SU-DHL-6 (cell line): ENCODE data around the gene STK4.

Experiments used
- H2AFZ ChIP-seq: fragments of 200-600 bp; sonication (generic); 2 replicates; pipeline ENCODE4 v1.6.1; 2014; ENCODE audit warnings: low read depth, mild to moderate bottlenecking, moderate library complexity, mixed read lengths, antibody characterized with exemption, low read length; ENCODE audit not compliant: severe bottlenecking
- H3F3A ChIP-seq: fragments of 200-600 bp; shearing (Covaris generic); 2 replicates; pipeline ENCODE4 v1.6.0; 2016; ENCODE audit warnings: antibody characterized with exemption, mild to moderate bottlenecking; ENCODE audit not compliant: insufficient read depth
- H3K27ac ChIP-seq: fragments of 200-600 bp; sonication (generic); 2 replicates; pipeline ENCODE4 v1.5.1; 2016; ENCODE audit warnings: low read depth, mild to moderate bottlenecking, low read length, moderate library complexity, mixed read lengths
- H3K27me3 ChIP-seq: fragments of 200-600 bp; sonication (generic), shearing (Covaris generic); 2 replicates; pipeline ENCODE4 v1.6.0; 2014; ENCODE audit warnings: mild to moderate bottlenecking, low read length
- H3K36me3 ChIP-seq: fragments of 200-600 bp; sonication (generic); 2 replicates; pipeline ENCODE4 v1.6.1; 2014; ENCODE audit warnings: mild to moderate bottlenecking, low read length, mixed read lengths
- H3K4me2 ChIP-seq: fragments of 300-600, 200-600 bp; shearing (Covaris generic), sonication (generic); 2 replicates; pipeline ENCODE4 v1.6.0; 2014; ENCODE audit warnings: low read length, low read depth, mild to moderate bottlenecking; ENCODE audit not compliant: poor library complexity, severe bottlenecking
- H3K4me3 ChIP-seq: fragments of 200-600 bp; sonication (generic); 2 replicates; pipeline ENCODE4 v1.5.1; 2014; ENCODE audit warnings: antibody characterized with exemption, low read length, mild to moderate bottlenecking, mixed read lengths; ENCODE audit not compliant: insufficient read depth, poor library complexity, severe bottlenecking
- H3K79me2 ChIP-seq: fragments of 200-600 bp; sonication (generic); 2 replicates; pipeline ENCODE4 v1.6.1; 2014; ENCODE audit warnings: mild to moderate bottlenecking, low read length, moderate library complexity; ENCODE audit not compliant: insufficient read depth
- H3K9ac ChIP-seq: fragments of 200-600 bp; sonication (generic); 2 replicates; pipeline ENCODE4 v1.7.0; 2014; ENCODE audit warnings: mild to moderate bottlenecking, low read length
- H3K9me2 ChIP-seq: fragments of 200-600 bp; sonication (generic); replicated peaks from 2 replicates; pipeline ENCODE4 v1.6.1; 2014; ENCODE audit warnings: low read length; ENCODE audit not compliant: insufficient read depth
- H3K9me3 ChIP-seq: fragments of 200-600 bp; sonication (generic); 2 replicates; pipeline ENCODE4 v1.6.1; 2014; ENCODE audit warnings: low read length, mixed read lengths; ENCODE audit not compliant: insufficient read depth
- H4K20me1 ChIP-seq: fragments of 200-600 bp; sonication (generic); 2 replicates; pipeline ENCODE4 v1.6.1; 2014; ENCODE audit warnings: low read depth, mild to moderate bottlenecking, antibody characterized with exemption, low read length, moderate library complexity, mixed read lengths
- CTCF ChIP-seq: fragments of 200-600 bp; sonication (generic); IDR thresholded peaks from one replicate; pipeline ENCODE4 v1.5.1; 2017; ENCODE audit warnings: antibody characterized with exemption, mild to moderate bottlenecking, low read length, moderate library complexity; ENCODE audit not compliant: insufficient read depth, poor library complexity, severe bottlenecking
- EZH2phosphoT487 ChIP-seq: fragments of 200-600 bp; sonication (generic), shearing (Covaris generic); conservative IDR thresholded peaks from 2 replicates; pipeline ENCODE4 v1.6.1; 2018; ENCODE audit warnings: mild to moderate bottlenecking, antibody characterized with exemption, low read length, moderate library complexity, mixed read lengths

STK4 gene

GRCh38 chr20:44954211-44954610 lies 12.1 kb upstream of the STK4 start:
- Histone ChIP-seq H3K4me3 (no peak overlapping the region), H3K79me2 (peaks cover 31% of the 10 kb centered on the region), H3K9ac (no peak overlapping the region), H3K9me2 (no peaks in the 10 kb centered on the region), H3K27me3 (no peaks in the 10 kb centered on the region), H3K36me3 (peaks cover 37% of the 10 kb centered on the region), H2AFZ (no peak overlapping the region), H3K9me3 (no peaks in the 10 kb centered on the region), H3K4me2 (no peak overlapping the region), H3K27ac (no peak overlapping the region), H4K20me1 (no peaks in the 10 kb centered on the region; the same call in 1 of the 2 replicates), H3F3A (no peaks in the 10 kb centered on the region)
- TF ChIP-seq EZH2phosphoT487 (no peak), CTCF (no peak)

DNA sequence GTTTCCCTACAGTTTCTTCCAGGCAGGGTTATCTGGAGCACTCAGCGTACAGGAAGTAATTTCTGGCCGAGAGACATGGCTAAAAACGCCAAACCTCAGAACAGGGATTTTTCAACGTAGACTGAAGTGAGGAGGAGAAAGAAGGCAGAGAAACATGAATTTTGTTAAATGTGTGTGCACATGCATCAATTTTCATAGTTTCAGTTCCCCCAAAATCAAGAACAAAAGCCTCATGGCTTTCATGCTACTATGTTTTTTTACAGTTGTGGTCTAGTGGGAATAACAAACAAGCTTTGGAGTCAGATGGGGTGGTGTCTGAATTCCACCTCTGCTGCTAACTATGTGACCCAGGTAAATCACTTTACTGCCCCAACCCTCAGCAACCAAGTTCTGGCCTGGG lies 11.0 kb upstream of the STK4 start:
- H3K27ac ChIP-seq = peak overlapping the region; percentile 8; the same call in 1 of the 2 replicates

GRCh38 chr20:44956410-44956809 lies 9.9 kb upstream of the STK4 start:
- no peak overlapping the region for H3K9ac ChIP-seq
- H3K36me3 ChIP-seq = peaks cover 28% of the 10 kb centered on the region
- no peak overlapping the region for H3K27ac ChIP-seq

More for the DNA sequence above, 11.0 kb upstream of the STK4 start:
- no peak overlapping the region for H3K4me3 ChIP-seq
- H4K20me1 ChIP-seq = no peaks in the 10 kb centered on the region; the same call in 1 of the 2 replicates
- peaks cover 30% of the 10 kb centered on the region for H3K36me3 ChIP-seq
- H3K4me2 ChIP-seq = no peak overlapping the region
- H3K79me2 ChIP-seq = peaks cover 40% of the 10 kb centered on the region
- no peaks in the 10 kb centered on the region for H3K9me3 ChIP-seq
- no peak overlapping the region for H3K9ac ChIP-seq
- H2AFZ ChIP-seq = no peak overlapping the region
- no peaks in the 10 kb centered on the region for H3F3A ChIP-seq
- no peaks in the 10 kb centered on the region for H3K9me2 ChIP-seq
- no peaks in the 10 kb centered on the region for H3K27me3 ChIP-seq
- TF ChIP-seq EZH2phosphoT487 (no peak), CTCF (no peak)

More at GRCh38 chr20:44956410-44956809, 9.9 kb upstream of the STK4 start:
- no peaks in the 10 kb centered on the region; the same call in 1 of the 2 replicates for H4K20me1 ChIP-seq
- peaks cover 40% of the 10 kb centered on the region for H3K79me2 ChIP-seq
- H3K4me2 ChIP-seq = no peak overlapping the region
- H3K9me2 ChIP-seq = no peaks in the 10 kb centered on the region
- no peaks in the 10 kb centered on the region for H3K27me3 ChIP-seq
- peaks cover 3% of the 10 kb centered on the region; the same call in 1 of the 2 replicates for H3F3A ChIP-seq
- H3K4me3 ChIP-seq = no peak overlapping the region
- no peak for TF ChIP-seq CTCF
- TF ChIP-seq EZH2phosphoT487 = no peak
- H3K9me3 ChIP-seq = no peaks in the 10 kb centered on the region
- no peak overlapping the region for H2AFZ ChIP-seq
